Activated T-cell treated with anti-CD3 and anti-CD28 coated beads, Interleukin-2, amount 50 U/mL, for 24 hours (primary cell): Measurements from ENCODE around the gene WWC2.

Experiments
- DNase-seq: peaks from one replicate; pipeline ENCODE4 v3.0.0-alpha.2; 2020
- H3K27ac Mint-ChIP-seq: 2 replicates; pipeline ENCODE4 v1.8.0; 2020; ENCODE audit warnings: mild to moderate bottlenecking, mixed read lengths
- H3K27me3 Mint-ChIP-seq: 2 replicates; pipeline ENCODE4 v1.8.0; 2020; ENCODE audit warnings: mixed read lengths
- H3K36me3 Mint-ChIP-seq: 2 replicates; pipeline ENCODE4 v1.8.0; 2020; ENCODE audit warnings: low read depth, mixed read lengths
- H3K4me1 Mint-ChIP-seq: 2 replicates; pipeline ENCODE4 v1.8.0; 2020; ENCODE audit warnings: low read depth, mixed read lengths
- H3K4me3 Mint-ChIP-seq: 2 replicates; pipeline ENCODE4 v1.8.0; 2020; ENCODE audit warnings: mild to moderate bottlenecking, moderate library complexity, mixed read lengths
- H3K9me3 Mint-ChIP-seq: 2 replicates; pipeline ENCODE4 v1.8.0; 2020; ENCODE audit warnings: mixed read lengths

Gene WWC2

GRCh38 chr4:183356173-183356830 lies 257.2 kb downstream of the WWC2 start:
- Mint-ChIP-seq H3K4me3 (no peak overlapping the region), H3K4me1 (no peaks in the 10 kb centered on the region), H3K27ac (no peak overlapping the region), H3K9me3 (no peaks in the 10 kb centered on the region), H3K36me3 (no peaks in the 10 kb centered on the region), H3K27me3 (peaks cover 13% of the 10 kb centered on the region)
- no peak for DNase-seq

GRCh38 chr4:183356931-183357675 lies 258.0 kb downstream of the WWC2 start:
- H3K4me1 Mint-ChIP-seq, result no peaks in the 10 kb centered on the region
- DNase-seq, result no peak
- H3K4me3 Mint-ChIP-seq, result no peak overlapping the region
- H3K27me3 Mint-ChIP-seq, result peaks cover 9% of the 10 kb centered on the region
- H3K27ac Mint-ChIP-seq, result no peak overlapping the region
- no peaks in the 10 kb centered on the region for H3K36me3 Mint-ChIP-seq
- H3K9me3 Mint-ChIP-seq, result no peaks in the 10 kb centered on the region

- Mint-ChIP-seq H3K36me3 (no peaks in the 10 kb centered on the region), H3K27me3 (peaks cover 4% of the 10 kb centered on the region), H3K4me1 (no peaks in the 10 kb centered on the region), H3K4me3 (no peak overlapping the region), H3K27ac (no peak overlapping the region), H3K9me3 (no peaks in the 10 kb centered on the region)
- no peak for DNase-seq
Measured at GRCh38 chr4:183358215-183358755, 259.2 kb downstream of the WWC2 start.

- Mint-ChIP-seq H3K4me3 (no peak overlapping the region), H3K27ac (no peak overlapping the region), H3K36me3 (no peaks in the 10 kb centered on the region), H3K27me3 (peaks cover 4% of the 10 kb centered on the region), H3K4me1 (no peaks in the 10 kb centered on the region), H3K9me3 (no peaks in the 10 kb centered on the region)
- DNase-seq, result no peak
Measured at GRCh38 chr4:183360161-183360919, 261.3 kb downstream of the WWC2 start.

- no peak overlapping the region for H3K27ac Mint-ChIP-seq
- no peaks in the 10 kb centered on the region for H3K36me3 Mint-ChIP-seq
- H3K27me3 Mint-ChIP-seq, result peaks cover 4% of the 10 kb centered on the region
- no peak for DNase-seq
- H3K4me1 Mint-ChIP-seq, result no peaks in the 10 kb centered on the region
- no peaks in the 10 kb centered on the region for H3K9me3 Mint-ChIP-seq
- no peak overlapping the region for H3K4me3 Mint-ChIP-seq
Measured at GRCh38 chr4:183362036-183362435, 263.0 kb downstream of the WWC2 start.

GRCh38 chr4:183362916-183363542 lies 264.0 kb downstream of the WWC2 start:
- H3K4me3 Mint-ChIP-seq, result no peak overlapping the region
- no peak for DNase-seq
- no peak overlapping the region for H3K27ac Mint-ChIP-seq
- no peaks in the 10 kb centered on the region for H3K36me3 Mint-ChIP-seq
- no peaks in the 10 kb centered on the region for H3K4me1 Mint-ChIP-seq
- no peaks in the 10 kb centered on the region for H3K9me3 Mint-ChIP-seq
- H3K27me3 Mint-ChIP-seq, result no peaks in the 10 kb centered on the region

- no peak for DNase-seq
- no peaks in the 10 kb centered on the region for H3K4me1 Mint-ChIP-seq
- no peaks in the 10 kb centered on the region for H3K27me3 Mint-ChIP-seq
- H3K9me3 Mint-ChIP-seq, result no peaks in the 10 kb centered on the region
- H3K27ac Mint-ChIP-seq, result no peak overlapping the region
- no peaks in the 10 kb centered on the region for H3K36me3 Mint-ChIP-seq
- H3K4me3 Mint-ChIP-seq, result no peak overlapping the region
Measured at GRCh38 chr4:183364025-183364424, 265.0 kb downstream of the WWC2 start.

- H3K27ac Mint-ChIP-seq, result no peak overlapping the region
- no peaks in the 10 kb centered on the region for H3K36me3 Mint-ChIP-seq
- no peaks in the 10 kb centered on the region for H3K4me1 Mint-ChIP-seq
- DNase-seq, result no peak
- H3K27me3 Mint-ChIP-seq, result no peaks in the 10 kb centered on the region
- H3K9me3 Mint-ChIP-seq, result no peaks in the 10 kb centered on the region
- no peak overlapping the region for H3K4me3 Mint-ChIP-seq
Measured at GRCh38 chr4:183366206-183366835, 267.3 kb downstream of the WWC2 start.

- Mint-ChIP-seq H3K9me3 (peaks cover 6% of the 10 kb centered on the region), H3K4me1 (no peaks in the 10 kb centered on the region), H3K36me3 (no peaks in the 10 kb centered on the region), H3K27ac (no peak overlapping the region), H3K27me3 (no peaks in the 10 kb centered on the region), H3K4me3 (no peak overlapping the region)
- no peak for DNase-seq
Measured at GRCh38 chr4:183369073-183369472, 270.0 kb downstream of the WWC2 start.
